Immature natural killer cell (primary cell): Measurements from ENCODE around the gene OR2T6. TPM values are rescaled to one million over a fixed set of nuclear protein-coding genes. Genes with fewer than 3 reads are reported as not detected.

ENCODE experiments used
- DNase-seq, 3 donors: peaks; one replicate each; pipeline ENCODE4 v3.0.0; 2022; ENCODE audit warnings: mixed read lengths in 1 of 3
- H3K27ac Mint-ChIP-seq, 6 donors: one replicate each; pipeline ENCODE4 v1.8.0; 2020; ENCODE audit warnings: mixed read lengths in 6 of 6, mild to moderate bottlenecking in 5 of 6, inconsistent platforms in 4 of 6, moderate library complexity in 3 of 6
- H3K27me3 Mint-ChIP-seq, 3 donors: one replicate each; pipeline ENCODE4 v1.8.0; 2020 to 2021; ENCODE audit warnings: low read depth in 3 of 3, mild to moderate bottlenecking in 3 of 3, mixed read lengths in 3 of 3, moderate library complexity in 3 of 3, inconsistent platforms in 1 of 3
- H3K36me3 Mint-ChIP-seq, 3 donors: one replicate each; pipeline ENCODE4 v1.8.0; 2020; ENCODE audit warnings: mixed read lengths in 3 of 3, inconsistent platforms in 2 of 3, mild to moderate bottlenecking in 2 of 3
- H3K4me1 Mint-ChIP-seq, 2 donors: one replicate each; pipeline ENCODE4 v1.8.0; 2020; ENCODE audit warnings: inconsistent platforms in 2 of 2, mild to moderate bottlenecking in 2 of 2, mixed read lengths in 2 of 2, moderate library complexity in 1 of 2
- H3K4me3 Mint-ChIP-seq, 5 donors: one replicate each; pipeline ENCODE4 v1.8.0; 2020; ENCODE audit warnings: mild to moderate bottlenecking in 5 of 5, mixed read lengths in 5 of 5, inconsistent platforms in 3 of 5, moderate library complexity in 3 of 5
- H3K9me3 Mint-ChIP-seq, 6 donors: one replicate each; pipeline ENCODE4 v1.8.0; 2020; ENCODE audit warnings: mild to moderate bottlenecking in 6 of 6, mixed read lengths in 6 of 6, inconsistent platforms in 4 of 6, moderate library complexity in 3 of 6
- polyA plus RNA-seq, 3 donors: library from polyadenylated mRNA; unstranded; fragments of 300-500 nt; fragmentation: Illumina TruSeq; gene quantifications; one replicate each; pipeline ENCODE4 v1.2.3, GENCODE V29; 2021

OR2T6 gene
- not detected for polyA plus RNA-seq

GRCh38 chr1:248375446-248375845 lies at the start of gene OR2T6:
OR2T6 (plus strand) TSS chr1:248375746; CDS start chr1:248387609, 11,863 bp downstream.
- Mint-ChIP-seq H3K4me1 (peaks cover 2 to 12% of the 10 kb centered on the region in 2 donors), H3K27ac (no peak within 1 kb of the TSS), H3K9me3 (no peaks in the 10 kb centered on the region)

GRCh38 chr1:248343451-248343850 lies 32.1 kb upstream of the OR2T6 start:
- Mint-ChIP-seq H3K4me3 (no peak overlapping the region), H3K27ac (no peak overlapping the region), H3K36me3 (no peaks in the 10 kb centered on the region), H3K9me3 (peaks cover 0 to 6% (median 3%) of the 10 kb centered on the region in 6 donors), H3K27me3 (peaks cover 0 to 1% (median 0%) of the 10 kb centered on the region in 3 donors), H3K4me1 (no peaks in the 10 kb centered on the region)
- no peak for DNase-seq

More at GRCh38 chr1:248375446-248375845, at the start of gene OR2T6:
- DNase-seq = no peak
- no peak within 1 kb of the TSS for H3K4me3 Mint-ChIP-seq
- peaks cover 0 to 2% (median 0%) of the 10 kb centered on the region in 3 donors for H3K27me3 Mint-ChIP-seq
- no peaks in the 10 kb centered on the region for H3K36me3 Mint-ChIP-seq

- Mint-ChIP-seq H3K36me3 (no peaks in the 10 kb centered on the region), H3K9me3 (peaks cover 0 to 6% (median 2%) of the 10 kb centered on the region in 6 donors), H3K27me3 (no peaks in the 10 kb centered on the region), H3K27ac (no peak within 1 kb of the TSS), H3K4me1 (no peaks in the 10 kb centered on the region), H3K4me3 (no peak within 1 kb of the TSS)
- DNase-seq = no peak
Observed at GRCh38 chr1:248348475-248348874, 27.1 kb upstream of the OR2T6 start, which contains the start of gene OR14C36. OR14C36 (plus strand) TSS chr1:248348775; CDS start chr1:248348775, 0 bp downstream.

GRCh38 chr1:248359415-248359814 lies 16.1 kb upstream of the OR2T6 start:
- DNase-seq = no peak
- Mint-ChIP-seq H3K4me3 (no peak overlapping the region), H3K36me3 (no peaks in the 10 kb centered on the region), H3K9me3 (peaks cover 0 to 13% (median 0%) of the 10 kb centered on the region in 6 donors), H3K27me3 (peaks cover 1 to 4% (median 3%) of the 10 kb centered on the region in 3 donors), H3K4me1 (no peaks in the 10 kb centered on the region), H3K27ac (no peak overlapping the region)

- Mint-ChIP-seq H3K4me1 (no peaks in the 10 kb centered on the region), H3K27me3 (peaks cover 1 to 4% (median 3%) of the 10 kb centered on the region in 3 donors), H3K9me3 (peaks cover 0 to 16% (median 0%) of the 10 kb centered on the region in 6 donors), H3K4me3 (no peak within 1 kb of the TSS), H3K36me3 (no peaks in the 10 kb centered on the region), H3K27ac (no peak within 1 kb of the TSS)
- no peak for DNase-seq
Observed at GRCh38 chr1:248361121-248361715, 14.3 kb upstream of the OR2T6 start, which contains the start of gene OR2T4. OR2T4 (plus strand) TSS chr1:248361665; CDS start chr1:248361665, 0 bp downstream.

- H3K27me3 Mint-ChIP-seq = peaks cover 1 to 5% (median 3%) of the 10 kb centered on the region in 3 donors
- no peak for DNase-seq
- no peak overlapping the region for H3K27ac Mint-ChIP-seq
- no peaks in the 10 kb centered on the region for H3K4me1 Mint-ChIP-seq
- H3K9me3 Mint-ChIP-seq = peaks cover 0 to 16% (median 2%) of the 10 kb centered on the region in 6 donors
- H3K36me3 Mint-ChIP-seq = no peaks in the 10 kb centered on the region
- H3K4me3 Mint-ChIP-seq = no peak overlapping the region
Observed at GRCh38 chr1:248366609-248367008, 8.9 kb upstream of the OR2T6 start.

- Mint-ChIP-seq H3K4me3 (no peak overlapping the region), H3K9me3 (peaks cover 0 to 4% (median 0%) of the 10 kb centered on the region in 6 donors), H3K27me3 (peaks cover 0 to 2% (median 0%) of the 10 kb centered on the region in 3 donors), H3K4me1 (peaks cover 2 to 12% of the 10 kb centered on the region in 2 donors), H3K27ac (no peak overlapping the region), H3K36me3 (no peaks in the 10 kb centered on the region)
- no peak for DNase-seq
Observed at GRCh38 chr1:248372394-248372793, 3.2 kb upstream of the OR2T6 start.

GRCh38 chr1:248373761-248374160 lies 1.8 kb upstream of the OR2T6 start:
- no peaks in the 10 kb centered on the region for H3K36me3 Mint-ChIP-seq
- peaks cover 0 to 2% (median 0%) of the 10 kb centered on the region in 3 donors for H3K27me3 Mint-ChIP-seq
- no peak overlapping the region for H3K27ac Mint-ChIP-seq
- DNase-seq = no peak
- peaks cover 0 to 3% (median 0%) of the 10 kb centered on the region in 6 donors for H3K9me3 Mint-ChIP-seq
- no peak overlapping the region for H3K4me3 Mint-ChIP-seq
- H3K4me1 Mint-ChIP-seq = peaks cover 2 to 12% of the 10 kb centered on the region in 2 donors

GRCh38 chr1:248376916-248377315 lies 1.4 kb downstream of the OR2T6 start:
- H3K36me3 Mint-ChIP-seq = no peaks in the 10 kb centered on the region
- no peaks in the 10 kb centered on the region for H3K9me3 Mint-ChIP-seq
- peaks cover 2 to 10% of the 10 kb centered on the region in 2 donors for H3K4me1 Mint-ChIP-seq
- H3K27me3 Mint-ChIP-seq = no peaks in the 10 kb centered on the region
- H3K4me3 Mint-ChIP-seq = no peak overlapping the region
- no peak overlapping the region for H3K27ac Mint-ChIP-seq
- no peak for DNase-seq

GRCh38 chr1:248380854-248381253 lies 5.3 kb downstream of the OR2T6 start:
- no peak for DNase-seq
- Mint-ChIP-seq H3K27ac (no peak overlapping the region), H3K36me3 (no peaks in the 10 kb centered on the region), H3K9me3 (peaks cover 0 to under 1% (median 0%) of the 10 kb centered on the region in 6 donors), H3K27me3 (no peaks in the 10 kb centered on the region), H3K4me3 (no peak overlapping the region), H3K4me1 (no peaks in the 10 kb centered on the region)

- no peak for DNase-seq
- Mint-ChIP-seq H3K27me3 (peaks cover 0 to 2% (median 0%) of the 10 kb centered on the region in 3 donors), H3K4me1 (no peaks in the 10 kb centered on the region), H3K27ac (no peak overlapping the region), H3K9me3 (peaks cover 2 to 10% (median 3%) of the 10 kb centered on the region in 6 donors), H3K36me3 (no peaks in the 10 kb centered on the region), H3K4me3 (no peak overlapping the region)
Observed at GRCh38 chr1:248388426-248388825, 12.9 kb downstream of the OR2T6 start.

- Mint-ChIP-seq H3K36me3 (no peaks in the 10 kb centered on the region), H3K27ac (no peak overlapping the region), H3K9me3 (peaks cover 2 to 16% (median 7%) of the 10 kb centered on the region in 6 donors), H3K27me3 (peaks cover 0 to 3% (median 0%) of the 10 kb centered on the region in 3 donors), H3K4me1 (no peaks in the 10 kb centered on the region), H3K4me3 (no peak overlapping the region)
- no peak for DNase-seq
Observed at GRCh38 chr1:248393050-248393449, 17.5 kb downstream of the OR2T6 start.

GRCh38 chr1:248402748-248403147 lies 27.2 kb downstream of the OR2T6 start, which contains the start of gene OR2T1:
OR2T1 (plus strand) TSS chr1:248403048; CDS start chr1:248406148, 3,100 bp downstream.
- Mint-ChIP-seq H3K27ac (no peak within 1 kb of the TSS), H3K36me3 (no peaks in the 10 kb centered on the region), H3K4me1 (no peaks in the 10 kb centered on the region), H3K4me3 (no peak within 1 kb of the TSS), H3K9me3 (no peaks in the 10 kb centered on the region), H3K27me3 (no peaks in the 10 kb centered on the region)
- DNase-seq = no peak

GRCh38 chr1:248404024-248404423 lies 28.5 kb downstream of the OR2T6 start:
- no peaks in the 10 kb centered on the region for H3K4me1 Mint-ChIP-seq
- H3K27ac Mint-ChIP-seq = no peak overlapping the region
- no peaks in the 10 kb centered on the region for H3K36me3 Mint-ChIP-seq
- peaks cover 0 to under 1% (median 0%) of the 10 kb centered on the region in 6 donors for H3K9me3 Mint-ChIP-seq
- no peak for DNase-seq
- H3K27me3 Mint-ChIP-seq = no peaks in the 10 kb centered on the region
- no peak overlapping the region for H3K4me3 Mint-ChIP-seq
